NCI-H524 treated with DMSO at 0.1 percent for 48 hours (cell line): ENCODE data around the gene DPYSL4.

Experiments
- DNase-seq: peaks from one replicate; lab custom pipeline; 2025; lab: John Stamatoyannopoulos, UW

The DPYSL4 gene

DNA sequence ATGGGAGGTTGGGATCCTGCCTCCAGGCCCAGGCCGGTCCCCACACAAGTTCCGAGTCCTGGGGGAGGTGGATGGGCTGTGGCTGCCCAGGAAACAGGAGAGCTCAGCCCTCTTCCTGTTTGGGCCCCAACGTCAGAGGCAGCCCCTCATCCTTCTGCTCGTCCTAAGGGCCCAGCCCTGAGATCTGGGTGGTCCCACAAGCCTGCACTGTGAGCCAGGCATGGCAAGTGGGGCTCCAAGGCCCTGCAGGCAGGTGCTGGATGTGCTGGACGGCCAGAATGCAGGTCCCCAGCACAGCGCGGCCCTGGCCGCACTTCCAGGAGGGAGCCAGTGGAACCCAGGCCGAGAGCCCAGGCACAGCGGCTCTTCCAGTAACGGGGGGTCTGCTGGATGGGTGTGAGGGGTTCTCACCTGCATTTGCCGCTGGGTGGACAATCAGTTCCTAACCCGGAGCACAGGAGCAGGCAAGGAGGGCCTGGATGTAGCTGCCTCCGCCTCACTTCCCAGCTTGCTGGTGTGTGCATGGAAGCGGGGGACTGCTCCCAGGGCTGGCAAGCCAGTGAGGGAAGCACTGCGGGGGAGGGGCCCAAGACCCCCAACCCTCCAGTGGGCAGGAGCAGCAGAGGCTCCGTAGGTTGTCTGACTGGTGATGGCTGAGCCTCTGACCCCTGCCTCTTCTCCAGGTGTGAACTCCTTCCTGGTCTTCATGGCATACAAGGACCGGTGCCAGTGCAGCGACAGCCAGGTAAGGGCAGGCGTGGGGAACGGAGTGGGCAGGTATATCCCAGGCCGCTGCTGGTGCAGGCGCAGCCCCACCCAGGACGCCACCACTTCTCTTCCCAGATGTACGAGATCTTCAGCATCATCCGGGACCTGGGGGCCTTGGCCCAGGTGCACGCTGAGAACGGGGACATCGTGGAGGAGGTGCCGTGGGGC lies 9.7 kb downstream of the DPYSL4 start:
- DNase-seq, result no peak

DNA sequence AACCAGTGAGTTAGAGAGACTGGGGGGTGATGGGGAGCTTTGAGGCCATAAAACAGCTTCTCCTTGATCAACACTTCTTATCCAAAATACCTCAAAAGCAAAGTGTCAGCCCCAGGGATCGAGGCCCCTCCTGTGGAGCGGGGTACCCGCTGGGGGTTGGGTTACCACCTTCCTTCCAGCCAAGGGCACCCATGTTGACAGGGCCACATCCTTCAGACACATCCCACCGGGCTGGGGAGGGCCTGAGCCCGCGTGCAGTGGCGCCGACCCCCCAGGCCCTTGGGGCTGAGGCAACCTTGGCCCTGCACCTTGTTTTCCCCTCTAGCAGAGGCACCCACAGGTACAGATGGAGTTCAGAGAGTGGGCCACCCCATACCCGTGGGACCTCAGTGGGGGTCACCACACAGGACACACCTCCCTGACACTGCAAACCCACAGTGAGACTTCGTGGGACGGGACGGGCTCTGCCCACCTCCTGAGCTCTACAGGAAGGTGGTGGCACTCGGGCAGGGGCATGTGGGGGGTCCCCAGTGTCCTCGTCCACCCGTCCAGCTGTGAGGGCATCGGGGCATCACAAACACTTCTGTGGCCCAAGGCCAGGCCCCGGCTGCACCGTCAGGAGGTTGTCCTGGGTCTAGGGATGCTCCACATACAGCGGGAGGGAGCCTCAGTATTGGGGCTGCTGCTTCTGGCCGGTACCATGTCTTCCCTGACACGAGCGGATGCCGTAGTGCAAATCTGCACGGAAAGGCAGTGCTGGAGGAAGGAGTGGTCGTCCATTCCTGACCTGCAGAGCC lies 10.7 kb downstream of the DPYSL4 start:
- no peak for DNase-seq

DNA sequence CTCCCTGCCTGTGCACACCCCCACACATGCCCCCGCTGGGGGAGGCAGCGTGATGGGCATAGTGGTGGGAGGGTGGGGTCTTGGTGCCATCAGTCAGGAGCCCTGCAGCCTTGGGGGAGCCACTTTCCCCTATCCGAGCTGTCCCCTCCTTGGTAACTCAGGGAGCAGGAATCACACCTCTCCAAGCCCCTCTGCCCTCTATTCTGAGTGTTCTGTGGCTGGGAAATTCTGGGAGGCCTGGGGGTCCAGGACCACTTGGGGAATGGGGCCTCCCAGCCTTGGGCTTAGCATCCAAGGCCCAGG lies 11.3 kb downstream of the DPYSL4 start:
- DNase-seq, result no peak

DNA sequence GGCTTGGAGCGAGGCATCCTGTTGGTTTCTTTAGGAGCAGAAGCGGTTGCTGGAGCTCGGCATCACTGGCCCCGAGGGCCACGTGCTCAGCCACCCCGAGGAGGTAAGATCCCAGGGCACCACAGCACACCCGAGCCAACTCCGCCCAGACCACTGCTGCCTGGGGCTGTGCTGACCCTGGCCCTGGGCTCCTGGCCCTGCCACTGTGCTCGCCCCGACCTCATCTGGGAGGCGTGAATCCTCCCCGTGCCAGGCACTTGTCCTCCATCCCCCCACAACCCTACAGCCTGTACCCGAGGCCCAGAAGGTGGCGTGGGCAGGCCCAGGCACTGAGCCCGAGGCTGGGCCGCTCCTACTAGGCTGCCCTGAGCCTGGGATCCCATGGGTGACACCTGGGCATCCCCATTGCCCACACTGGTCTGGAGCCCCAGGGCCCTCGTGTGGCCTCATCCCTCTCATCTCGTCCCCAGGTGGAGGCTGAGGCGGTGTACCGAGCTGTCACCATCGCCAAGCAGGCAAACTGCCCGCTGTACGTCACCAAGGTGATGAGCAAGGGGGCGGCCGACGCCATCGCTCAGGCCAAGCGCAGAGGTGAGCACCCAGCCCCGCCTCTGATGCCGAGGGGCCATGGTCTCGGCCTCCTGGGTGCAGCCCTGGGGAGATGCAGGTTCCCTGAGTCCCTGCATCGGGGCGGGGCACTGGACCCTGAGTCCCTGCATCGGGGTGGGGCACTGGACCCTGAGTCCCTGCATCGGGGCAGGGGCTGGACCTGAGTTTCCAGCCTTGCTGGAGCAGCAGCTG lies 11.8 kb downstream of the DPYSL4 start:
- no peak for DNase-seq

DNA sequence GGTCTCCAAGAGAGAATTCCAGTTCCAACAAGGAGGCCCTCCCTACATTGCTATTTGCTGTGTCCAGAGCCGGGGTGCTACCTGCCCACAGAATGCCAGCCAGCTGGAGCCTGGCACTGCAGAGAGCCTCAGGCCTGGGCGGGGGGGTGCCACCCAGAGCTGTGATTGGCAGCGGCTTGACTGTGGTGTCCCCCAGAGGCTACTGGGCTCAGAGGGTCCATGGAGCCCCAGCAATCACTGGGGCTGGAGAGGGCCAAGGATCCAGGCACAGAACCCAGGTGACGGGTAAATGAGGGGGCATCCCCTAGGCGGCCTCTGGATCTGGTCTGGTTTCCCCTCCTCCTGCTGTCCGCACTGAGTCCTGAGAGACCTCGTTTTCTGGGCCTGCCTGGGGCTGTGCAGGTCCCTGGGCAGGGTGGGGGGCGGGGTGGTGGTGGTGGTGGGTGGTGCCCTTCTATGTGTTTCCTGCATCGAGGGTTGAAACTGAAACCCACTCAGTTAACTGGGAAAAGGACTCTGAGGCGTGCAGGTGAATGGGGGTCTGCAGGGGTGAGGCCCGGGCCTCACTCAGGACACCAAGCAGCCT lies 12.6 kb downstream of the DPYSL4 start:
- no peak for DNase-seq

DNA sequence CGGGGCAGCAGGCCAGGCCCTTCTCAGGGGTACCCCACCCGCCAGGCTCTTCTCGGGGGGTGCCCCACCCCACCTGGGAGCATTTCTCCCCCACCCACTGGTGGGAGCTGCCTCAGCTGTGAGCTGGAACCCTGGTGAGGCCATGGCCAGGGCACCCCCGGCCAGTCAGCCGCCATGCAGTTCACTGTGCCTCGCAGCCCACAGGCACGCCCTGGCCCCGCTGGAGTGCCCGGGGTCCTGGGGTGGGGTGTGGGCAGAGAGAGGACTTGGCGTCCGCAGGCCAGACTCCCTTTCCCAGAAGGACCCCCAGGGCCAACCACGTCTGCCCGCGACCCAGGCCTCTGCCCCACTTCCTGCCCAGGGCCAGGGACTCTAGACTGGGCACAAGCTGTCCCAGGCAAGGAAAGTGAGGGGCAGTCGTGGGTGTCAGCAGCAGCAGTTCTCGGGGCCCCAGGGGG lies 13.1 kb downstream of the DPYSL4 start:
- DNase-seq, result no peak

DNA sequence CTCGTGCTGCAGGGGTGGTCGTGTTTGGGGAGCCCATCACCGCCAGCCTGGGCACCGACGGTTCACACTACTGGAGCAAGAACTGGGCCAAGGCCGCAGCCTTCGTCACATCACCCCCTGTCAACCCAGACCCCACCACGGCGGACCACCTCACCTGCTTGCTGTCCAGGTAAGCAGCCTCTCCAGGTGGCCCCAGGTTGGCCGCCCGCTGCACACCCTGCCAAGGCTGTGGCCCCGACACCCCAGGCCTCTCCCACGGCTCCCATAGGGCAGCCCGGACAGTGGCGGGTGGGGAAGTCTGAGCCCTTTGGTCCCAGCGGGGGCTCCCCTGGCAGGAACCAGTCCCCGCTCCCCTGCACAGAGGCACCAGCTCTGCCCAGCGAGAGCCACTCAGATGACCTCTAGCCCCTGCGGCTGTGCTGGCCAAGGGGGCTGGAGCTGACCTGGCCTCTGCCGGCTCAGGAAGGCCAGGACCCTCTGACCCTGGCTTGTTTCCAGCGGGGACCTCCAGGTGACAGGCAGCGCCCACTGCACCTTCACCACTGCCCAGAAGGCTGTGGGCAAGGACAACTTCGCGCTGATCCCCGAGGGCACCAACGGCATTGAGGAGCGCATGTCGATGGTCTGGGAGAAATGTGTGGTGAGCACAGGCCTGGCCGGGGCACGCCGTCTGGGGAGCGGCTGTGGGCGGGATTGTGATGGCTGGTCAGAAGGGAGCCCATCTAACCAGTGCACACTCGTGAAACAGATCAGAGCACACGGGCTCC lies 13.8 kb downstream of the DPYSL4 start:
- DNase-seq, result no peak

DNA sequence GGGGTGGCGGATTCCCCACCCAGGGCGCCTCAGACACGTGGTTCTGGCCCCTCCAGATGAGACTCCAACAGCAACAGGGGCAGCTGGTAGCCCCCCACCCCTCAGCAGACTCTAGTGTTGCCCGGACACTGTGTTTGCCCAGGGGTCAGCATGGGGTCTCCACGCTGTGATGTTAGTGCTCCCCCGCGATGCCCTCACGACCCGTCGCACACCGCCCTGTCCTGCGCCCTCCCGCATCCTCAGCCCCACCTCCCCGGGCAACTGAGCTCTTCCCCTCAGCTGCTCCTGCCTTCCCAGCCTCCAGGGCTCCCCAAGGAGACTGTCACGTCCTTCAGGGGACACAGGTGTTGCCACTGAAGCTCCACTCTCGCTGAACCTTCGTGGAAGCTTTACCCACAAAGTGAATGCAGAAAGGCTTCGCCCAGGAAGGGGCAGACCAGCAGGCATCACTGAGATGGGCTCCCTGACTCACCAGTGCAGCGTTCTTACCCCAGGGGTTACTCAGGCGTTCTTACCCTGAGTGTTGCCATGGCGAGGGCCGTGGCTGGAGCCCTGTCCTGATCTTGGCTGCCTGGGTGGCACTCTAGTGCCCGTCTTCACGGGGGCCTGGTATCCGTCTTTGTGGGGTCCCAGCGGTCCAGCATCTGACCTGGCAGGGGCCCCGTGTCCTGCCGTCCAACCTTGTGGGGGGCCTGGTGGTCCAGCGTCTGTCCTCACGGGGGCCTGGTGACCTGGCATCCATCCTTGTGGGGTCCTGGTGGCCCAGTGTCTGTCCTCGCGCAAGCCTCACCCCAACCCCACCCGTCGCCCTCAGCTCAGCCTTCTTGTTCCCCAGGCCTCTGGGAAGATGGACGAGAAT lies 14.6 kb downstream of the DPYSL4 start:
- DNase-seq, result no peak

DNA sequence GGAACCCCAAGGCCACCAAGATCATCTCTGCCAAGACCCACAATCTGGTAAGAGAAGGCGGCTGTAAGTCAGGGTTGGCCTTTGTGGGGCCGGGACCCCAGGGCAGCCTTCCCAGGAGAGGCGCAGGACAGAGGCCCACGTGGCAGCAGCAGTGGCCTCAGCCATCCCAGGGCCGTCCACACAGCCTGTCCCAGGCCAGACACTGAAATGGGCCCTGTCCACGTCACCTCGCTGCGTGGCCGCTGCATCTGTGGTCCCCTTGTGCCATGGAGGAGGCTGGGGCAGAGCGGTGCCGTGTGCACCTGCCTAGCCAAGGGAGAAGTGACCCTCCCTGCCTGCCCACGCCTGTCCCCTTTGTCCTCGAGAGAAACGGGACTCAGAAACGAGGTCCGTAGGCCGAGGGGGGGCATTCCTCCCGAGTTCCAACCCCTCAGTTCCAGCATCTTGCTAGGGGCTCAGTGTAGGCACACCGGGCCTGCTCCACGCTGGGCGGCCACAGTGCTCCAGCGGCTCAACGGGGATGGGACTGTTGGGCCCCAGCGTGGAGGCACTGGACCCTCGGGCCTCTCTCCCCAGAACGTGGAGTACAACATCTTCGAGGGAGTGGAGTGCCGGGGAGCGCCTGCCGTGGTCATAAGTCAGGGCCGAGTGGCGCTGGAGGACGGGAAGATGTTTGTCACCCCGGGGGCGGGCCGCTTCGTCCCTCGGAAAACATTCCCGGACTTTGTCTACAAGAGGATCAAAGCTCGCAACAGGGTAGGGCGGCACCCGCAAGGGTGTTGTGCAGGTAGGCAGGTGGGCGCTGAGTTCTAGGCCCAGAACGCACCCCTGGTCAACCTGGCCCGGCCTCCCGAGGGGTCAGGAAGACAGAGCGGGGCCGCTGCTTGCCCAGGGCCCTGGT lies 15.6 kb downstream of the DPYSL4 start:
- no peak for DNase-seq

DNA sequence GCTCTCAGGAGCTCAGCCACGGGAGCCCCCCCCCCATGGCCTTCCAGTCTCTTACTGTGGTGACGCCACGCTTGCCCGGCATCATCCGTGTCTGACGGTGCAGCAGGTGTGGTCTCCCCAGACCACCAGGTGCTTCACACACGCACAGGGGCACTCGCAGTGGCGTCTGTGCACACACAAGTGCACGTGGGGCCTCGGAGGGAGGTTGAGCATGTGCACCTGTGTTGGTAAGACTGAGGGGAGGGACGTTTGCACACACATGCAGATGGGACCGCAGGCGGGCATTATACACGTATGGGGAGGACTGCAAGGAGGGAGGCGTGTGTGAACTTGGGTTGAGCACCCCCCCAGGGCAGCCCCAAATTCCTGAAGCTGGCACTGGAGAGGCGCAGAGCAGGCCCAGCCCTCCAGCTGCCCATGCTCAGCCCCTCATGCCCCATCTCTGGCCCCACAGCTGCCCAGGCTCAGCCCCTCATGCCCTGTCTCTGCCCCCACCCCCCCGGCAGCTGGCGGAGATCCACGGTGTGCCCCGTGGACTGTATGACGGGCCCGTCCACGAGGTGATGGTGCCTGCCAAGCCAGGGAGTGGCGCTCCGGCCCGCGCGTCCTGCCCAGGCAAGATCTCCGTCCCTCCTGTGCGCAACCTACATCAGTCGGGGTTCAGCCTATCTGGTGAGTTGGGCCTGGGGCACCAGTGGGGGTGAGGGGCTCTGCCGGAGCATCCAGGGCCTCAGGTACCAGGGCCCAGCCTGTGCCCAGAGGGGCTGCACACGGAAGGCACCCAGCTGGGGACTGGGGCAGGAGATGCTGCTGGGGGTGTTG lies 16.7 kb downstream of the DPYSL4 start:
- DNase-seq, result no peak

DNA sequence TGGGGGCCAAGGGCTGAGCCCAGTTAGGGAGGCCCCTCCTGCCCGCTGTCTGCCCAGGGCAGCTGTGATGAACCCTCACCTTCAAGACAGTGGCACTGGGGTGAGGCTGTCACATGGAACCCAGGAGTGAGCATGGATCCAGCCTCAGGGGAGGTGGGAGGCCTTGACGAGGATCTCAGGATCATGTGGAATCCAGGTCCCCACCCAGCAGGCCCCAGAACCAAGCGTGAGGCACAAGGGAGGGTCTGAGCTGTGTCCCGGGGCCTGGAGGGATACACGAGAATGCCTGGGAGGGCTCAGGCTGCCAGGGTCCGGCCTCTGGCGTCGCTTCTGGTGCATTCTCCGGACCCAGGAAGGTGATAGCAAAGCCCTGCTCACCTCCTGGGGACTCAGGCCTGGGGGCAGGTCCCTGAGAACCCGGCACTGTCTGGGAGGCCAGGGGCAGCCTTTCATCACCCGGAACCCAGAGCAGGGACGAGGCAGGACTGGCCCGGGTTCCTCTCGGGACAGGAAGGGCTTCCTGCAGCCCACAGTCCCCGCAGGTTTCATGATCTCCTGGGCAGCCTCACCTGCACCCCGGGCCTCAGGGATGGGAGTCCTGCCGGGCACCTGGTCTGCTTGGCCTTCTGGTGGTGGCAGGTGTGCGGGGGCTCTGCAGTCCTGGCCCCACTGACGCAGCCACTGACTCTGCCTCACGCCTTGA lies 17.5 kb downstream of the DPYSL4 start:
- no peak for DNase-seq

DNA sequence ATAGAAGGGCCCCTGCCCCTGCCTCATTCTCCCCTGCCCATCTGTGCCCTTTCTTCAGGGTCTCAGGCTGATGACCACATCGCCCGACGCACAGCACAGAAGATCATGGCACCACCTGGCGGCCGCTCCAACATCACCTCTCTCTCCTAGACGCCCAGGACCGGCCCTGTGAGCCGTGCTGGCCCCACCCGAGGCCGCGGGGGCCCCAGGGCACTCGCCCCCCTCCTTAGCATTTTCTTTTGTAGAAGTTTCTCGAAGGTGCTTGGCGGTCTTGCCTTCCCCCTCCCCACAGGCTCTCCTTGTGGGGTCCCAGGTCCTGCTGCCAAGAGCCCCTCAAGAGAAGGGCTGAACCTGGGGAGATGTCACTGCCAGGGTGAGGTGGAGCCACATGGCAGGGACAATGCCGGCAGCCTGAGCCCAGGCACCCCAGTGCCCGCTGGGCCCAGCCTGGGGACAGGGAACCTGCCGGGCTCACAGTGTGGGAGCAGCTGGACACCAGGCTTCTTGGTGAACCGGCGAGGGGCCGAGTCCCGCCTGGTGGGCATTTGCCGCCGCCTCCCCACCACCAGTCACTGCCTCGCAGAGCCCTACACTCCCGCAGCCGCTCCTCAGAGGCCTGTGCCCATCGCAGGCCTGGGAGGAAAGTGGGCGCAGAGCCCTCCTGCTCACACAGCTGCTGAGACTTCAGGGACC lies 18.2 kb downstream of the DPYSL4 start:
- DNase-seq, result no peak

DNA sequence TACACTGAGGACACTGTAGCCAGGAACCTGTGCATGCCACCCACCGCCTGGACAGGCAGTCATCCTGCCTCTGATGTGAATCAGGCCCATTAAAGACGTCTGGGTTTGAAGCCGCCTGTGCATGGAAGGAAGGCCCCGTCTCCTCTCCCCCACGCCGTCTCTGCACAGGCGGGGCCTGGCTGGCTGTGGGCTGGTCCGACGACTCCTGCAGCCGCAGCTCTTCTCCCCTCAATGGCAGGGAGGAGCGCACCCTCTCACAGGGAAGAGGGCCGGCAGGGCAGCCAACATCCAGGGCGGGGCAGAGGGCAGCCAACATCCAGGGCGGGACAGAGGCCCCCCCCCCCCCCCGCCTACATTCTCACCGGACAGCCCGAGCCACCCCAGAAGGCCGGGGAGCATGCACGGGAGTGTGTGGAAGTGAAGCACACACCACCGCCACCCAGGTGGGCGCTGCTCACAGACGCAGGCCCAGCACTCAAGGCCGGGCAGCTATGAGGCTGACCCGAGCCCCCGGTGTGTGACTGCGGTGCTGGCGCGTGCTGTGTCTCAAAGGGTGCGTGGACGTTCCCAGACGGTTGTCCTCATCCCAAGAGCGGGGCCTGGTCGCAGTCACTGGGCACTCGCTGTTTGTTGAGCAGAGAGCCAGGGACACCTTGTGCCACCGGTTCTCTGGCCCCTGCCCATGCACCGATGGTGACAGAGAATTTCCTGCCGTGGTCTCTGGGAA lies 19.1 kb downstream of the DPYSL4 start:
- DNase-seq, result no peak

DNA sequence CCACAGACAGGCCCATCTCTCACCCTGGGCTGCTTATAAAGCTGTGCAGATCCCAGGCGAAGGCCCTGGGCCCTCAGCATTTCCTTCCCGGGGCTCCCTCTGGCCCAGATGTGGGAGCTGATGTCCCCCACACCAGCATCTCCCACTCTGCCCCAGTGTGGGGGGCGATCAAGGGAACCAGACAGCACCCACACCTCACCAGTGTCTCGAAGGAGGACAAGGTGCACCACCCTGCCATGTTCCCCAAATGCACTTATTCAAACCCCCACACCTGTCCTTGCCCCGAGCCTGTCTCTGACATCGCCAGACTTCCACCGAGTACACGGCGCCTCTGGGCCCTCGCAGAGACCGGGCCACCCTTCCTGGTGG lies 19.6 kb downstream of the DPYSL4 start:
- DNase-seq, result no peak

DNA sequence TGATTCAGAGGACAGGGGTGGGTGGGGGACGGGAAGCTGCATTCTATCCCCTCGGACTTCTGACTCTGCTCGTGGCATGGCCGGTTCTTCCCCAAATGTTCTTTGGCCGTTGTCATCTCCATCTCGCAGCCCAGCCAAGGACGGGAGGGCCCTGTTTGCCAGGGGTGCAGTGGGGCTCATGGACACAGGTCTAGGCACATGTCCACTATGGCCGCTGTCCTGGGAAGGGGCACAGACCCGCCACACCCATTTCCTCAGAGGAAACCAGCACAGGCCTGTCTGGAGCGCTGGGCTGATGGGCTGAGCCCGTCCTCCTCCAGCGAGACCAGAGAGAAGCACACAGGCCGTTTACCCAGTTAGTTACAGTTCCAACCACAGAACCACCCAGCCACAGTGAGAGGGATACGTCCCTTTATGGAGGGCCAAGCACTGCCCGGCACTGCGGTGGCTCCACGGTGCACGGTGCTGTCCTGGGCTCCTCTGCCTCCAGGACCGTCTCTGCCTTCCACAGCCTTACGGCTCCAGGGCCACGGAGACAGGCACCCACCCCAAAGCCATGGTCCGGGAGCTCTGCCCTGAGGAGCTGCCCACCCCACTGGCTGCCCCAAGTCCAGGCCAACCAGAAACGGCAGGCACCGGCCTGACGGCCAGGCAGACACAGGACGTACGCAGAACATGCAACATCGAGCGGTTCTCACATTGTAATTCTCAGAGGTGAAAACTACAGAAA lies 20.2 kb downstream of the DPYSL4 start:
- DNase-seq, result no peak
